Measurements from ENCODE around the gene FHOD3.

The FHOD3 gene

GRCh38 chr18:36296650-36297416 is 680 bp upstream of the FHOD3 start:
- no peak for DNase-seq (ENCODE audit: low read depth)

- no peak for DNase-seq (ENCODE audit: low read depth)
Observed at GRCh38 chr18:36298126-36298741, 721 bp downstream of the FHOD3 start.

GRCh38 chr18:36299015-36299414 is 1.5 kb downstream of the FHOD3 start:
- no peak for DNase-seq (ENCODE audit: low read depth)

- no peak for DNase-seq (ENCODE audit: low read depth)
Observed at GRCh38 chr18:36300211-36300610, 2.7 kb downstream of the FHOD3 start.

- DNase-seq (ENCODE audit: low read depth): no peak
Observed at GRCh38 chr18:36301884-36302283, 4.4 kb downstream of the FHOD3 start.

GRCh38 chr18:36302676-36303075 is 5.2 kb downstream of the FHOD3 start:
- DNase-seq (ENCODE audit: low read depth): no peak

- no peak for DNase-seq (ENCODE audit: low read depth)
Observed at GRCh38 chr18:36303211-36303844, 5.8 kb downstream of the FHOD3 start.

- DNase-seq (ENCODE audit: low read depth): no peak
Observed at GRCh38 chr18:36304723-36305122, 7.2 kb downstream of the FHOD3 start.

GRCh38 chr18:36305375-36305774 is 7.9 kb downstream of the FHOD3 start:
- DNase-seq (ENCODE audit: low read depth): no peak

- no peak for DNase-seq (ENCODE audit: low read depth)
Observed at GRCh38 chr18:36307513-36307912, 10.0 kb downstream of the FHOD3 start.

GRCh38 chr18:36308711-36309435 is 11.4 kb downstream of the FHOD3 start:
- no peak for DNase-seq (ENCODE audit: low read depth)

- DNase-seq (ENCODE audit: low read depth): no peak
Observed at GRCh38 chr18:36309436-36310391, 12.2 kb downstream of the FHOD3 start.

- DNase-seq (ENCODE audit: low read depth): no peak
Observed at GRCh38 chr18:36311026-36311570, 13.6 kb downstream of the FHOD3 start.

- no peak for DNase-seq (ENCODE audit: low read depth)
Observed at GRCh38 chr18:36312806-36313395, 15.4 kb downstream of the FHOD3 start.

- DNase-seq (ENCODE audit: low read depth): no peak
Observed at GRCh38 chr18:36314098-36314497, 16.6 kb downstream of the FHOD3 start.

GRCh38 chr18:36314754-36315153 is 17.2 kb downstream of the FHOD3 start:
- no peak for DNase-seq (ENCODE audit: low read depth)

- no peak for DNase-seq (ENCODE audit: low read depth)
Observed at GRCh38 chr18:36315736-36316135, 18.2 kb downstream of the FHOD3 start.

- DNase-seq (ENCODE audit: low read depth): no peak
Observed at GRCh38 chr18:36316246-36316645, 18.7 kb downstream of the FHOD3 start.

- no peak for DNase-seq (ENCODE audit: low read depth)
Observed at GRCh38 chr18:36321658-36322407, 24.3 kb downstream of the FHOD3 start.

GRCh38 chr18:36322408-36322728 is 24.9 kb downstream of the FHOD3 start:
- no peak for DNase-seq (ENCODE audit: low read depth)

All from stimulated activated CD8-positive, alpha-beta memory T cell treated with anti-CD3 and anti-CD28 coated beads, Interleukin-15, amount 100 ng/mL, for 24 hours (primary cell).